SIG-M5 treated with dmso at 0.1 percent for 504 hours (cell line): ENCODE data around the gene MTG1.
"Not testable (repeated sequence)": the region's sequence is repeated elsewhere in the genome, so short reads cannot be mapped to it uniquely, and the experiment has no call there.

ENCODE experiments used
- DNase-seq: peaks from one replicate; lab custom pipeline; 2025; ENCODE audit not compliant: unreplicated experiment; lab: John Stamatoyannopoulos, UW

Gene MTG1

GRCh38 chr10:133396035-133396624, 2.2 kb downstream of the MTG1 start:
- DNase-seq: no peak

DNA sequence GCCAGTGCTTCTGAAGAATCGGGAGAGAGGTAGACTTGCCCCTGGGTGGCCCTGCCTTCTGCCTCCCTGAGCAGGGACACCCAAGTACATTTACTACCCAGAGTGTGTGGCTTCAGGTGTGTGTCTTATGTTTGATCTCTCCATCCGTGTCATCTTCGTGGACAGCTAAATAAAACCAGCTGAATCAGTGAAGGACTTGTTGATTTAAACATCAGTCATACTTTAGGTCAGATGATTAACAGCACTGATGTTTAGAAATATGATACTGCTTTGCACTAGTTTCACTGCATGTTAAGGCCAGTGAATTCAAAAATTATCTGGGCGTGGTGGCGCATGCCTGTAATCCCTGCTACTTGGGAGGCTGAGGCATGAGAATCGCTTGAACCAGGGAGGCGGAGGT, 4.0 kb downstream of the MTG1 start:
- DNase-seq: no peak

DNA sequence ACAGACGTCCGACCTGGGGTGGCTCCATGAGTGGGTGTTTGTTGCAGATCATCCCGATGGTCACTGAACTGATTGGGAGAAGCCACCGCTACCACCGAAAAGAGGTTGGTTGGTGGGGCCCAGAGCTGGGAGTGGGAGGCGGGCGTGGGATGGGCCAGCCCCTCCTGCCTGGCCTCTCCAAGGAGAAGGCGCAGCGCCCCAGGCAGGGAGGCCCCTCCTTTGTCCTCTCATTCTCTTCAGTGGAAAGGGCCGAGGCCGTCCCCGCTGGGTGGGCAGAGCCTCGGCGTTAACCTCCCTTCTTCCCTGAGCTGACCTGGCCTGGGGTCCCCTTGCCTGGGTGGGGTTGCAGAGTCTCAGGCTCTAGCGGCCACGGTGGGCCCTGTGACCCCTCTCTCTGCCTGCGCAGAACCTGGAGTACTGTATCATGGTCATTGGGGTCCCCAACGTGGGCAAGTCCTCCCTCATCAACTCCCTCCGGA, 5.2 kb downstream of the MTG1 start:
- DNase-seq: no peak

GRCh38 chr10:133400624-133401424, 6.9 kb downstream of the MTG1 start:
- DNase-seq: no peak

DNA sequence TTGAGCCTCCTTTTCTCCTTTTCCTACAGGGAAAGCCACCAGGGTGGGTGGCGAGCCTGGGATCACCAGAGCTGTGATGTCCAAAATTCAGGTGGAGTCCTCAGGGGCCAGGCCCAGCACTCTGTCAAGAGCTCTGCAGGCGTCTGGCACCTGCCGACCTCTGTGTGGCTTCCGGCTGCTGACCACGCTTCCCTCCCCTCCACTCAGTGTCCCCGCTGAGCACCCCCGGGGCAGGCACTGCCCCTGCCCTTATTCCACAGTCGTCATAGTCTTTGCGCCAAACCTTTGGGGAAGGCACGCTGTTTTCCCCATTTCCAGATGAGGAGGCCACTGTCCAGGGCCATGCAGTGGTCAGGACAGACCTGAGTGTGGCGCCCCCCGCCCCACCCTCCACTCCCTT, 7.5 kb downstream of the MTG1 start:
- no peak for DNase-seq

GRCh38 chr10:133401981-133402725, 8.2 kb downstream of the MTG1 start:
- DNase-seq: no peak

DNA sequence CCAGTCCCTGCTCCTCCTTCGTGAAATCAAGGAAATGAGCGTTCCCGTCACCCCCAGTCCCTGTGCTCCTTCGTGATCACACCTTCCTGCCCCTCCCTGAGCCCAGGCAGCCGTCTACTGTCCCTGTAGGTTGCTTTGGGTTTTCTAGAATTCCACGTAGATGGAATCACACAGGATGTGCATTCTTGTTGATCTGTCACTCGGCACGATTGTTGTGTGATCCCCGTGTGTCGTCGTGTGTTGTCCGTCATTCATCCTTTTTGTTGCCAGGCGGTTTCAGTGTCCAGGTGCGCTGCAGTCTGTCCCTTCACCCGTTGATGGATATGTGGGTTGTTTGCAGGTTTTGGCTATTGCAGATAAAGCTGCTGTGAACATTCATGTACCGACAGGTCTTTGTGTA, 9.4 kb downstream of the MTG1 start:
- no peak for DNase-seq

- DNase-seq: no peak
These were observed 9.8 kb downstream of the MTG1 start for GRCh38 chr10:133403784-133404183.

- no peak for DNase-seq
These were observed 11.3 kb downstream of the MTG1 start for GRCh38 chr10:133405272-133405671.

DNA sequence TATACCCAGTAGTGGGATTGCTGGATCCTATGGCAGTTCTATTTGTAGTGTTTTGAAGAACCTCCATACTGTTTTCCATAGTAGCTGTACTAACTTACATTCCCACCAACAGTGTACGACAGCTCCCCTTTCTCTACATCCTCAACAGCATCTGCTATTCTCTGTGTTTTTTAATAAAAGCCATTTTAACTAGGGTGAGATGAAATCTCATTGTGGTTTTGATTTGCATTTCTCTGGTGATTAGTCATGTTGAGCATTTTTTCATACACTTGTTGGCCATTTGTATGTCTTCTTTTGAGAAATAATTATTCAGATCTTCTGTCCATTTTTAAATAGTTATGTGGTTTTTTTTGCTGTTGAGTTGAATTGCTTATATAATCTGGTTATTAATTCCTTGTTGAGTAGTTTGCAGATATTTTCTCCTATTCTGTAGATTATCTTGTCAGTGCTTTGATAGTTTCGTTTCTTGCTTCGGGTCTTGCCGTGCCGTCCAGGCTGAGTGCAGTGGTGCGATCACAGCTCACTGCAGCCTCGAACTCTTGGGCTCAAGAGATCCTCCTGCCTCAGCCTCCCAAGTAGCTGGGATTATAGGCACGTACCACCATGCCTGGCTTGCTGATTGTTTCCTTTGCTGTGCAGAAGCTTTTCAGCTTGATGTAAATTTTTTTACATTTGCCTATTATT, 12.0 kb downstream of the MTG1 start:
- DNase-seq: no peak

GRCh38 chr10:133411523-133412380, 17.8 kb downstream of the MTG1 start:
- no peak for DNase-seq

- DNase-seq: no peak
These were observed 18.4 kb downstream of the MTG1 start for GRCh38 chr10:133412381-133412711.

- DNase-seq: not testable (repeated sequence)
These were observed 20.4 kb downstream of the MTG1 start for GRCh38 chr10:133414401-133414800.

- no peak for DNase-seq
These were observed 21.8 kb downstream of the MTG1 start for GRCh38 chr10:133415752-133416151.

GRCh38 chr10:133418289-133418993, 24.5 kb downstream of the MTG1 start:
- DNase-seq: no peak

DNA sequence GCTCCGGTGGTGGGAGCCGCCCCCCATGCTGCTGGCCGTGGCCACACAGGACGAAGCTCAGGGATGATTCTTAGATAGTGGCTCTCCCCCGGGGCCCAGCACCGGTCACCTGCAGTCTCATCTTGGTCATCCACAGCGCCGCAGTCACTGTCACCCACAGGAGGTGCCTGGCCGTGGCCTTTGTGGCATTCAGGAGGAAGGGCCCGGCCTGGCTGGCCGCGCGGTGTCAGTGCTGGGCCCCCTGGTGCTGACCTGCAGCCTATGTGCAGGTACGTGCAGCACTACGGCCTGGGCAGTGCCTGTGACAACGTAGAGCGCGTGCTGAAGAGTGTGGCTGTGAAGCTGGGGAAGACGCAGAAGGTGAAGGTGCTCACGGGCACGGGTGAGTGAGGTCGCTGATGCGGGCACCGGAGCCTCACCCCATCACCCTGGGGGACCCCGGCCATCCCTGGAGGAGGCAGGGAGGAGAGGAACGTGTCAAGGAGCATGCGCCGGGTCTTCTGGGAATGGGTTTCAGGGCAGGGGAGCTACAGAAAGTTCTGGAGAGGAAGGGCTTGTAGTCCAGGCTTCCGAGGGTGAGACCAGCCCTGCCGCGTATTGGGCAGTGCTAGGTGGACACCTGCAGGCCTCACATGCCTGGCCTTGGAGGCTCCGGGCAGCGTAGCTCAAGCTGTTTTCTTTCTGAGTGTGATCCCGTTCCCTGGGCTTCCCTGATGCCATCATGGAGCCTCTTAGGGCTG, 25.4 kb downstream of the MTG1 start:
- DNase-seq: no peak

DNA sequence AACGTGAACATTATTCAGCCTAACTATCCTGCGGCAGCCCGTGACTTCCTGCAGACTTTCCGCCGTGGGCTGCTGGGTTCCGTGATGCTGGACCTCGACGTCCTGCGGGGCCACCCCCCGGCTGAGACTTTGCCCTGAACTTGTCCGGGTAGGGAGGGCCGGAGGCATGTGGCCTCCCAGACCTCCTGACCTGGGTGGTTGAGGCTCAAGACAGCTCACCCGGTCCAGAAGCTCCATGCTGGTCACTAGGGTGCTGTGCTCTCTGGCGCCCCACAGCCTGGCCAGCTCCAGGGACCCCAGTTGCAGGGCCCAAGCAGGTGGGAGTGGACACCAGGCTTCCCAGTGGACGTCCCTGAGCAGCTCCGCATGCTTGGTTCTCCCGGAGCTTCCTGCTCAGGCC, 26.1 kb downstream of the MTG1 start:
- DNase-seq: no peak

GRCh38 chr10:133420579-133420978, 26.6 kb downstream of the MTG1 start:
- DNase-seq: no peak
